H1 (cell line): ENCODE measurements around the gene NT5M.

Source experiments
- CTCF ChIP-seq, 3 experiments: IDR thresholded peaks; 1 replicate in 2 of 3; 2 replicates in 1 of 3; pipeline versions ENCODE4 v1.5.1 to v1.6.1; 2011; ENCODE audit warnings: low read length in 3 of 3, mild to moderate bottlenecking in 3 of 3, inconsistent platforms in 2 of 3, low read depth in 1 of 3, moderate library complexity in 1 of 3; ENCODE audit not compliant: insufficient read depth in 1 of 3; ENCODE audit errors: control extremely low read depth in 1 of 3
- EZH2 ChIP-seq: fragments of 200-600 bp; sonication (generic); IDR thresholded peaks from 2 replicates; pipeline ENCODE4 v1.7.1; 2012; ENCODE audit warnings: low read depth, mild to moderate bottlenecking, moderate library complexity, low read length, inconsistent platforms; ENCODE audit not compliant: severe bottlenecking
- POLR2A ChIP-seq, 2 experiments: IDR thresholded peaks; 1 replicate in 1 of 2; 2 replicates in 1 of 2; pipeline ENCODE4 v1.6.1; 2011; ENCODE audit warnings: low read depth in 2 of 2, low read length in 2 of 2, mild to moderate bottlenecking in 2 of 2; ENCODE audit errors: control extremely low read depth in 1 of 2

DNA sequence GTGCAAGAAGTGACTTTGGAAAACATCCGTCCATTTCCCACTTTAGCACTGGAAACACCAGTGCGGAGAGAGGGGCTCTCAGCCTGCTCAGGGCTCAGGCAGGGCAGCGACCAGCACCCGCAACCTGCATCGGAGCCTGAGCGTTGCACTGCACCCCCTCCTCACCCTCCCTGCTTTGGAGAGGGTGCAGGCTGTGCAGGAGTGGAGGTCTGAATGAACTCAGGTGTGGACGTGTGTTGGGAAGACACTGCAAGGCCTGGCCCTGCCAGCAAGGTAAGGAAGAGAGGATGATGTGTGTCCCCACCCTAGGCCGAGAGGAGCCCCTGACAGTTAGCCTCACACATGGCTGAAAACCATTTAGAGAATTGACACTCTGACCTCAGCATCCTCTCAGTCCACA is 81.8 kb downstream of the NT5M start:
- TF ChIP-seq EZH2 (no peak), POLR2A (IDR thresholded peaks at IDR 0.05; ENCODE audit: control extremely low read depth in 1 of 2, low read depth in 2 of 2, low read length in 2 of 2) (no peak), CTCF (IDR thresholded peaks at IDR 0.05; ENCODE audit: control extremely low read depth in 1 of 3, insufficient read depth in 1 of 3, low read depth in 1 of 3, low read length in 3 of 3) (no peak)
